HUES64 (cell line): ENCODE data around the gene LAMTOR3.

Source experiments
- H3K27ac ChIP-seq: 2 replicates; pipeline ENCODE4 v1.7.0; 2013; ENCODE audit warnings: low read depth, low read length, inconsistent platforms
- H3K27me3 ChIP-seq: 2 replicates; pipeline ENCODE4 v1.6.1; 2013; ENCODE audit warnings: mild to moderate bottlenecking, low read length; ENCODE audit not compliant: insufficient read depth
- H3K36me3 ChIP-seq: 2 replicates; pipeline ENCODE4 v1.6.1; 2013; ENCODE audit warnings: mild to moderate bottlenecking, low read length; ENCODE audit not compliant: insufficient read depth
- H3K4me1 ChIP-seq: 2 replicates; pipeline ENCODE4 v1.6.1; 2013; ENCODE audit warnings: mild to moderate bottlenecking, low read length, moderate library complexity; ENCODE audit not compliant: insufficient read depth
- H3K4me3 ChIP-seq: 2 replicates; pipeline ENCODE4 v1.5.1; 2013; ENCODE audit warnings: mild to moderate bottlenecking, low read length, moderate library complexity
- H3K9ac ChIP-seq: 2 replicates; pipeline ENCODE4 v1.6.1; 2013; ENCODE audit warnings: mild to moderate bottlenecking, low read depth, low read length
- H3K9me3 ChIP-seq: 2 replicates; pipeline ENCODE4 v1.6.1; 2013; ENCODE audit warnings: low read depth, low read length; ENCODE audit not compliant: insufficient read depth
- WGBS: fragments of 150-250, 120-280 bp; methylation state at CpG from one replicate; pipeline ENCODE4 v1.1.7; 2013; ENCODE audit warnings: missing lambda C conversion rate; 5-methylcytosine and 5-hydroxymethylcytosine counted together

The LAMTOR3 gene

DNA sequence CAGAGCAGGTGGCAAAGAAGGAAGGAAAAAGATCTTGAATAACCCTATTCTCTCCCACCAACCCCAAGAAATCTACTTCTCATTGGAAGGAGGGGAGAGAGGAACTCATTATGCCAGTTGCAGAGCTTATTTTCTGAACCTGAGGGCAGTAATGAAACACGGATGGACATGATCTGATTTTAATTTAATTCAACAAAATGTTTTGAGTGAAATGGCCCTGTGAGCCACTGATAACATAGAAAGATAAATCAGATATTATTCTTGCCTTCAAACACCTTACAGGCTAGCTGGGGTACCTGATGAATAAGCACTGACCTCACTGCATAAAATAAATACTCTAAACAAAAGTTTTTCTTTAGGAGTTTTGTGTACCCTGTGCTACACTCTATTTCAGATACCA, 47.3 kb downstream of the LAMTOR3 start:
- Histone ChIP-seq H3K27ac (no peak overlapping the region), H3K9ac (no peak overlapping the region)

DNA sequence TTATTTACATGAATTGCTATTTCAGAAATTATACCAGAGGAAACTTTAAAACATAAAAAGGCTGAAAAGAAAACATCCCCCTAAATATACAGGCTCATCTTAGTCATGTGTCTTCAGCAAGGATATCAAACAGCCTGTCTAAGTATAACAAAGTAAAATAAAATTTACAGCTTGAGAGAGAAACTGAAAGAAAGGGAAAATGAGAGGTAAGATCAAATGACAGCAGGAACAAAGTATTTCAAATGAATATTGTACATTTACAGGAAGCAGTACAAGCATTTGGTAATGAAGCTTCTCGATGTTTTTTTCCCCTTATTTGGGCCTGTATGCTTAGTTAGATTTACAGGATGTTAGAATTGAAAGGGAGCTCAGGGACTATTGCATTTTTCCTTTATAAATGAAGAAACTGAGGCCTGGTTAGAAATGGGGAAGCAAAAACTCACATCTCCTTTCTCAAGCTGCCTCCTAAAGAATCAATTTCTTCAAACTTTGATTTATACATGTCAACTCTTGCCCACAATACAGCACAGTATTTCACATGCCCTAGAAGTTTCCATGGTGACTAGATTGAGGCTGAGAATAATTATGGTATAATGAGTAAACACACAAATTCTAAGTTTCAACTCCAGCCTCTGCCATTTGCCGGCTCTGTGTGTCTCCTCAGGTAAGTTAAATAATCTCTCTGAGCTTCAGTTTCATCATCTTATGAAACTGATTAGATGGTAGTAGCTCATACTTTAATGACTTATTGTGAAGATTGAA, 48.3 kb downstream of the LAMTOR3 start:
- Histone ChIP-seq H3K27me3 (no peaks in the 10 kb centered on the region), H3K36me3 (no peaks in the 10 kb centered on the region), H3K9ac (no peak overlapping the region), H3K4me1 (no peaks in the 10 kb centered on the region), H3K9me3 (no peaks in the 10 kb centered on the region), H3K4me3 (no peak overlapping the region), H3K27ac (no peak overlapping the region)
- WGBS: 92% methylated on average over 1 of the region's 2 CpGs

More for the DNA sequence above, 47.3 kb downstream of the LAMTOR3 start:
- H3K27me3 ChIP-seq: no peaks in the 10 kb centered on the region
- 100% methylated on average over 1 of the region's 1 CpG for WGBS
- H3K4me3 ChIP-seq: no peak overlapping the region
- H3K4me1 ChIP-seq: no peaks in the 10 kb centered on the region
- no peaks in the 10 kb centered on the region for H3K9me3 ChIP-seq
- no peaks in the 10 kb centered on the region for H3K36me3 ChIP-seq

DNA sequence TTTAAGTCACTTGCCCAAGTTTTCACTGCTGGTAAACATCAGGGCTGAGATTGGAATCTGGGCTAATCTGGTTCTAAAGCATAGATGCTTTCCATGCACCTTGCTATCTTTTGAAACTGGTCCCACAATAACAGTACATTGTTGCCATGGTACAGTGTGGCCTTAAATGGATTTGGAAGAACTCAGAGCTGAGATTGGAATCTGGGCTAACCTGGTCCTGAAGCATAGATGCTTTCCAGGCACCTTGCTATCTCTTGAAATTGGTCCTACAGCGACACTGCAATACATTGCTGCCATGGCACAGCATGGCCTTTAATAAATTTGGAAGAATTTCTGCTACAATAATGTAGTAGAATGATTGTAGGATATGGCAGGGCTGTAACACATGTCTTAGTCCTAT, 49.0 kb downstream of the LAMTOR3 start:
- Histone ChIP-seq H3K4me1 (no peaks in the 10 kb centered on the region), H3K9ac (no peak overlapping the region), H3K4me3 (no peak overlapping the region), H3K36me3 (no peaks in the 10 kb centered on the region), H3K27me3 (no peaks in the 10 kb centered on the region), H3K9me3 (no peaks in the 10 kb centered on the region), H3K27ac (no peak overlapping the region)
- WGBS: 93% methylated on average over 1 of the region's 1 CpG

DNA sequence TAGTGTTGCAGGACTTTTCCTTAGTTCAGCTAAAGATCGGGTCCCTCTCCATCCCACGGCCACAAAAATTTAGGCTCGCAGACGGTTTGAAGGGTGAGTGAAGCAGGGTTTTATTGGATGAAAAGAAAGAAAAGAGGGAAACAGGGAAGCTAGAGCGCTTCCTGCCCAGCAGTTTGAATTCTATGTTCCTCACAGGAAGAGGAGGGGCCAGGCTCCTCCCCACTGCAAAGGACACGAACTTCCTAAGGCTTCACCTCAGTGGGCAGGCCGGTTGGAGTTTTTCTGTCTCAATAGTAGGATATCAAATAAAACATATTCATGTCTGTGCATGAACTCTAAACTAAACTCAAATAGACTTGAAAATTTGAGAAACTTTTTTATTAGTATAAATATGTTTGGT, 50.2 kb downstream of the LAMTOR3 start:
- H3K9ac ChIP-seq: no peak overlapping the region
- no peaks in the 10 kb centered on the region for H3K4me1 ChIP-seq
- no peak overlapping the region for H3K27ac ChIP-seq
- H3K27me3 ChIP-seq: no peaks in the 10 kb centered on the region
- WGBS: 96% methylated on average over 5 of the region's 7 CpGs
- H3K9me3 ChIP-seq: no peaks in the 10 kb centered on the region
- no peak overlapping the region for H3K4me3 ChIP-seq
- H3K36me3 ChIP-seq: no peaks in the 10 kb centered on the region

DNA sequence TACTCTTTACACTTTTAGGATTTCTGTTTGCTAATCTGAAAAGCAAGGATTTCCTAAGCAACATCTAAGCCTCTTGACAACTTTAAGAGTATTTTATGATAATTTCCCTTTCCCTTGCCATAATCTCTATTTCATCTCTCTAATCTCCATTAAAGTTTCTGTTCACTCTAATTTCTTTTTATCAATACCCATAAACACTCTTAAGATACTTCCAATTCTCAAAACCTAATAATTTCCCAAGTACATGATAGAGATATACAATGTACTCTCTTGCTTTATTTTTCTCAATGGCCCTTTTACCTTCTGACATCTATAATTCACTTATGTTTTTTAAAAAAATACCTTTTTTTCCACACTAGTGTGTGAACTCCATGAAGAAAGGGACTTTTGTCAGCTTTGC, 50.8 kb downstream of the LAMTOR3 start:
- Histone ChIP-seq H3K9ac (no peak overlapping the region), H3K36me3 (no peaks in the 10 kb centered on the region), H3K27me3 (no peaks in the 10 kb centered on the region), H3K9me3 (no peaks in the 10 kb centered on the region), H3K27ac (no peak overlapping the region), H3K4me1 (no peaks in the 10 kb centered on the region), H3K4me3 (no peak overlapping the region)

DNA sequence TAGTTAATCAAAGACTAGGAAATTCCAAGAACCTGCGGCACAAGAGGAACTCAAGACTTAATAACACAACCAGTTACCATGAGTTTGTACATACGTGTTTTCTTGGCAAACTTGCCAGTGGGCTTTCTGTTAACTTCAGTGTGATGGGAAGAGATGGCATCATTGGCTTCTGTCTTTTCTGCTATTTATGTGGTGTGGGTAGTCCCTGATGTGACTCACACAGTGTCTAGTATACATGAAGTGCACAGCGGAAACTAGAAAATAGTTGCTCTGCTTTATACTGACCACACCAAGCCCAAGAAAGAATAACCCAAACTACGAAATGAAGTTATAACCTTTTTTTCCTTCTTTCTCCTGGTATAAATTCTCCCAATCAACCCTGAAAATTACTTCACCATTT, 53.1 kb downstream of the LAMTOR3 start:
- WGBS: 93% methylated on average over 4 of the region's 4 CpGs
- Histone ChIP-seq H3K36me3 (no peaks in the 10 kb centered on the region), H3K9ac (no peak overlapping the region)

DNA sequence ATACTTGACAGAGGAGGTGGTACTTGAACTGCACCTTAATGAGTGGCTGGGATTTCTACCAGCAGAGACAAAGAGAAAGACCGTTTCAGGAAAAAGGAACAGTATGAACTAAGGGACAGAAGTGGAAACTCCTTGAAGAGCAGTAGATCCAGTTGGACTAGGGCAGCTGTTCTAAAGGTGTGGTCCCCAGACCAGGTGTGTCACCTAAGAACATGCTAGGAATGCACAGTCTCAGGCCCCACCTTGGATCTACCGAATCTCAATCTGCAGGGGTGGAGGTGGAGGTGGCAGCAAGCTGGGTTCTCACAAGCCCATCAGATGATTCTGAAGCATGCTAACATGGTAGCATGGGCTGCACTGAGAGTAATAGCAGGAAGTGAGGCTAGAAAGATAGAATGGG, 55.3 kb downstream of the LAMTOR3 start:
- H3K9ac ChIP-seq: no peak overlapping the region
- 46% methylated on average over 2 of the region's 2 CpGs for WGBS
- H3K36me3 ChIP-seq: no peaks in the 10 kb centered on the region
- H3K27me3 ChIP-seq: no peaks in the 10 kb centered on the region
- no peak overlapping the region for H3K27ac ChIP-seq
- no peak overlapping the region for H3K4me3 ChIP-seq
- H3K4me1 ChIP-seq: no peaks in the 10 kb centered on the region
- no peaks in the 10 kb centered on the region for H3K9me3 ChIP-seq

More for the DNA sequence above, 53.1 kb downstream of the LAMTOR3 start:
- H3K4me3 ChIP-seq: no peak overlapping the region
- H3K4me1 ChIP-seq: no peaks in the 10 kb centered on the region
- H3K9me3 ChIP-seq: no peaks in the 10 kb centered on the region
- H3K27me3 ChIP-seq: no peaks in the 10 kb centered on the region
- H3K27ac ChIP-seq: no peak overlapping the region

DNA sequence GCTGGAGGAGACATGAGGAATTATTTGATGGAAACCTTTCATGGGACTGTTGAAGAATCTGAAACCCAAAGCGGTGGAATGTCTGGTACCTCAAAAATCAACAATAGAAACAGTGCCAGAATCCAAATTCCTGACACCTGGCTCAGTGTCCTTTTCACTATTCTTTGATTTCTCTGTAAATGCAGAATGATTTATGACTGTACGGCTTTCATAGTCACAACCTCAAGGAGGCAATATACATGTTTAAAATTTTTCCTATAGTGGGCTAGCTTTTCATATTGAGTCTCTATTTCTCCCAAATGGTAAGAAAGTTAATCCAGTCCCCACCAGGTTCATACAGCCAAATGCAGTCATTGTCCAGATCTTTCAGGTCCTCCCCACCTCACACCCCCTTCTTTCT, 58.3 kb downstream of the LAMTOR3 start:
- no peaks in the 10 kb centered on the region for H3K36me3 ChIP-seq
- no peak overlapping the region for H3K4me3 ChIP-seq
- WGBS: 96% methylated on average over 2 of the region's 2 CpGs
- no peak overlapping the region for H3K9ac ChIP-seq
- H3K27me3 ChIP-seq: no peaks in the 10 kb centered on the region
- H3K4me1 ChIP-seq: no peaks in the 10 kb centered on the region
- no peak overlapping the region for H3K27ac ChIP-seq
- H3K9me3 ChIP-seq: no peaks in the 10 kb centered on the region

DNA sequence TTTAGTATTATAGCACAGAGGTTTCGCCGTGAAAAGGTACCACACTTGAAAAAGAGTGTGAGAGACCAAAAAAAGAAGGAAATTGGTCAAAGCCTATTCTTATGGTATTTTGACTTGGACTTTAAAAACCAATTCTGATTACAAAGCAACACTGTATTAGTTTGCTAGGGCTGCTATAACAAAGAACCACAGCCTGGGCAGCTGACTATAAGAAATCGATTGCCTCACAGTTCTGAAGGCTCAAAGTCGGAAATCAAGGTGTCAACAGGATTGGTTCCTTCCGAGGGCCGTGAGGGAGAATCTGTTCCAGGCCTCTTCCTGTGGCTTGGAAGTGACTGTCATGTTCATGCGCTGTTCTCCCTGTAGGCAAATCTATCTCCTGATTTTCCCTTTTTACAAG, 59.7 kb downstream of the LAMTOR3 start:
- H3K27me3 ChIP-seq: no peaks in the 10 kb centered on the region
- no peak overlapping the region for H3K27ac ChIP-seq
- no peaks in the 10 kb centered on the region for H3K36me3 ChIP-seq
- no peaks in the 10 kb centered on the region for H3K9me3 ChIP-seq
- H3K4me1 ChIP-seq: no peaks in the 10 kb centered on the region
- no peak overlapping the region for H3K9ac ChIP-seq
- no peak overlapping the region for H3K4me3 ChIP-seq
- WGBS: 95% methylated on average over 6 of the region's 7 CpGs

DNA sequence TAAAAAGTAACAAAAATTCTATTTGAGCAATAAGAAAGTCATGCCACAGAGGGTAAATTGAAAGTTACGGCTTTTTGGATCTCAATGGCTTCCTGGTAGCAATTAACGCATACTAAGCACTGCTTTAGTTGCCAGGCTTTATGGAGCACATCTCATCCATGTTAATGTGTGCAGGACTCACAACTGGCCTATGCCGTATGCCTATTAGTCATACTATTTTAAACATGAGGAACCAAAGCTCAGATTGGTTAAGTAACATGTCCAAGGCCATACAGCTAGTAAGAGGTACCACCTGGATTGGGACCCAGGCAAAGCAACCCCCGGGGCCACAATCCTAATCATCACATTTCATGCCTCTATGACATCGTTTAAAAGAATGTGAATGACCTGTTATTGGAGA, 60.5 kb downstream of the LAMTOR3 start:
- Histone ChIP-seq H3K9ac (no peak overlapping the region), H3K27me3 (no peaks in the 10 kb centered on the region), H3K36me3 (no peaks in the 10 kb centered on the region), H3K27ac (no peak overlapping the region), H3K9me3 (no peaks in the 10 kb centered on the region), H3K4me1 (no peaks in the 10 kb centered on the region), H3K4me3 (no peak overlapping the region)
- 73% methylated on average over 4 of the region's 5 CpGs for WGBS

DNA sequence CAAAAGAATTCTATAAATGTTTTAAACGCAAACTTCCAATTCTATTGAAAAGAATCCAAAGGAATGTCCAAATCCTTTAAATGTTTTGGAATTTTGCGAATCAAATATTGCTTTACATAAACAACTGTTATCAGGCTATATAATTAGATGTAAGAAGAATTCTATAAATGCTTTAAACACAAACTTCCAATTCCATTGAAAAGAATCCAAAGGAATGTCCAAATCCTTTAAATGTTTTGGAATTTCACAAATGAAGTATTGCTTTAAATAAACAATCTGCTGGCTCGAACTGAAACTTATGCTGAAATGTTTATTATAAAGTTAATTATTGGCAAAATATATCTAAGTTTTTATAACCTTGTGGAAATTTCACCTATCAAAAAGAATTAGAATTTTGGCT, 61.5 kb downstream of the LAMTOR3 start:
- 67% methylated on average over 1 of the region's 3 CpGs for WGBS

DNA sequence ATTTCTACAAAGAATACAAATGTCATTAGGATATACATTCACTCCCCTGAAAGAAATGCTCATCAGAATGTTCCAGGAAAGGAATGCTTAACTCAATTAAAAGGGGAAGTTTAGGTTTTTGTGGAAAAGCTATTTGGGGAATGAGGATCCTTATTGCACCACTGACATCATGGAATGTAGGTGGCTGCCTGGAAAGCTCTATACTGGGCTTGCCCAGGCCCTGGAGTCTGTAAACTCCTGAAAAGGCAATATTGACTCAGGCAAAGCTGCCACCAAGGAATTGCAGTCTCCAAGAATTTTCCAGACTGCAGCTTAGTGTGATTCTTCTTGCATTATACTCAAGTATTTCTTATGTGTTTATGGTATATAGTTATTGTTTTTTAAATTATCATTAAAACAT, 61.9 kb downstream of the LAMTOR3 start:
- Histone ChIP-seq H3K27ac (no peak overlapping the region), H3K4me3 (no peak overlapping the region), H3K36me3 (no peaks in the 10 kb centered on the region), H3K9ac (no peak overlapping the region), H3K27me3 (no peaks in the 10 kb centered on the region), H3K9me3 (no peaks in the 10 kb centered on the region), H3K4me1 (no peaks in the 10 kb centered on the region)

More for the DNA sequence above, 61.5 kb downstream of the LAMTOR3 start:
- no peak overlapping the region for H3K9ac ChIP-seq
- H3K4me1 ChIP-seq: no peaks in the 10 kb centered on the region
- no peaks in the 10 kb centered on the region for H3K9me3 ChIP-seq
- H3K36me3 ChIP-seq: no peaks in the 10 kb centered on the region
- H3K27ac ChIP-seq: no peak overlapping the region
- H3K27me3 ChIP-seq: no peaks in the 10 kb centered on the region
- H3K4me3 ChIP-seq: no peak overlapping the region
